ENCODE data around the gene NCKAP5L. TPM values are rescaled to one million over a fixed set of nuclear protein-coding genes. Genes with fewer than 3 reads are reported as not detected.

The NCKAP5L gene
- total and polyA plus RNA-seq, 9 of the 15 experiments (the other 6 are each of a cell fraction or from before 2014, with no cell fraction given): 0.01 to 14.4 (median 3.7) TPM

GRCh38 chr12:49870501-49871262, 42.5 kb upstream of the NCKAP5L start (continued):
- no peak for TF ChIP-seq ZNF3 (CRISPR knock-in tag; IDR thresholded peaks at IDR 0.05)
- no peak; a peak in 1 of 4 replicates for TF ChIP-seq TRIM24 (IDR thresholded peaks at IDR 0.05)
- no peak for TF ChIP-seq PHB2 (IDR thresholded peaks at IDR 0.05; ENCODE audit: low read depth)
- no peak for TF ChIP-seq RBM15 (IDR thresholded peaks at IDR 0.05; ENCODE audit: insufficient read depth, low read length)
- TF ChIP-seq, protein P1, sequence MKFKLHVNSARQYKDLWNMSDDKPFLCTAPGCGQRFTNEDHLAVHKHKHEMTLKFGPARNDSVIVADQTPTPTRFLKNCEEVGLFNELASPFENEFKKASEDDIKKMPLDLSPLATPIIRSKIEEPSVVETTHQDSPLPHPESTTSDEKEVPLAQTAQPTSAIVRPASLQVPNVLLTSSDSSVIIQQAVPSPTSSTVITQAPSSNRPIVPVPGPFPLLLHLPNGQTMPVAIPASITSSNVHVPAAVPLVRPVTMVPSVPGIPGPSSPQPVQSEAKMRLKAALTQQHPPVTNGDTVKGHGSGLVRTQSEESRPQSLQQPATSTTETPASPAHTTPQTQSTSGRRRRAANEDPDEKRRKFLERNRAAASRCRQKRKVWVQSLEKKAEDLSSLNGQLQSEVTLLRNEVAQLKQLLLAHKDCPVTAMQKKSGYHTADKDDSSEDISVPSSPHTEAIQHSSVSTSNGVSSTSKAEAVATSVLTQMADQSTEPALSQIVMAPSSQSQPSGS (CRISPR knock-in tag; IDR thresholded peaks at IDR 0.05): no peak

DNA sequence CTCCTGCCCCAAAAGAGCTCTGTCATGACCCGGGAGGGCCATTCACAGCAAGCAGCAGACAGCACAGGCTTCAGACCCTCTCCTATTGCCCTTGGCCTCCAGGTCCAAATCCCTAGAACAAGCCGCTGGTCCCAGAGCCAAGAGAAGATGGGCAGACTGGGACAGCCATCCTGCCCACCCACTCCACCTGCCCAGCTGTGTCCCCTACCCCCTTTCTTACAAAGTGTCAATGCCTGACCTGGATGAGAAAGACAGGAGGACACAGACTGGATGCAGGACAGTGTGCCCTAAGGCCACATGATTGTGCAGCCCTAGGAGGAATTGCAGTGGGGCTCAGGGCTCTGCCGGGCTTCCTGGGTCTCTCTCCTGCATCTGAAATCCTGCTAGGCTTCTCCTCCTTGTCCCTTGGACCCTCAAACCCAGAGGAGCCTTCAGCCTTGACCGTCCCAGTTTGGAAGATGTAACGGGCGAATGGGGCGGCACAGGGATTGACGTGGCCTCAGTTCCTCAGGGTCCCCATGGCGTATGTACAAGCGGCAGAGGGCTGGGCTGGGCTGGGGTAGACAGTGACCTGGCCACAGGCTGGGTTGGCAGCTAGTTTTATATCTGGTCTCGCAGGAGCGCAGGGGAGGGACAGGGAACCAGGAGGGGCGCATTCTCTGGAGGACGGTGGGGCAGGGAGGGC, 41.7 kb upstream of the NCKAP5L start:
- POLR2A ChIA-PET: interaction anchor here (0.6 to 1.2 kb wide), 4 partner anchors 12 to 191 kb away, joined by 3 to 4 read pairs (median 3); no protein-coding TSS in a partner anchor
- H3K27me3 ChIP-seq (ENCODE audit: control insufficient read depth in 2 of 2, insufficient read depth in 2 of 2, low read length in 2 of 2): peaks cover 0 to 8% of the 10 kb centered on the region in 2 experiments; a peak in 2 of 5 replicates
- peak overlapping the region; percentile 7; the same call in 1 of the 2 replicates for H2AFZ ChIP-seq (ENCODE audit: low read depth, low read length)
- in situ Hi-C loops (cut with MboI) (loop anchor here (5.0 kb wide), 2 partner anchors 92 to 197 kb away; partner anchors contain the start of gene AQP5), intact Hi-C loops (cut with micrococcal nuclease) (loop anchor here (5.0 kb wide), 3 partner anchors 42 to 182 kb away; no protein-coding TSS in a partner anchor)
- no peak overlapping the region; the same call in 1 of the 2 replicates for H3K4me2 ChIP-seq (ENCODE audit: insufficient read depth, low read length)
- no peaks in the 10 kb centered on the region for H3K9me1 ChIP-seq (ENCODE audit: control insufficient read depth, insufficient read depth, low read length)
- H3K9ac ChIP-seq (ENCODE audit: insufficient read depth in 1 of 2, low read depth in 2 of 2, low read length in 2 of 2): peak overlapping the region in 1 of 2 experiments; percentile 73; a peak in 2 of 4 replicates
- WGBS (ENCODE audit: insufficient coverage, low coverage, missing lambda C conversion rate): 84% methylated on average over 6 of the region's 14 CpGs
- no TSS peak for BruUV-seq (replicated peaks)
- H3K4me1 ChIP-seq (replicated peaks in 1 of 2; ENCODE audit: control insufficient read depth in 2 of 2, insufficient read depth in 2 of 2, low read length in 2 of 2): peaks cover 39 to 46% of the 10 kb centered on the region in 2 experiments
- H3K36me3 ChIP-seq (ENCODE audit: control insufficient read depth, insufficient read depth, low read length): no peaks in the 10 kb centered on the region
- no peak for FAIRE-seq
- H3K27ac ChIP-seq (ENCODE audit: extremely low read depth, low read depth, low read length): no peak overlapping the region; the same call in 2 of the 3 replicates
- no peak for ATAC-seq
- no peaks in the 10 kb centered on the region for H3K9me3 ChIP-seq (replicated peaks; ENCODE audit: control insufficient read depth, insufficient read depth, low read depth, low read length)
- DNase-seq (ENCODE audit: extremely low read depth in 1 of 4, low spot score in 3 of 4): no peak
- no peaks in the 10 kb centered on the region for H4K20me1 ChIP-seq (replicated peaks; ENCODE audit: control insufficient read depth, insufficient read depth, low read length)
- no peaks in the 10 kb centered on the region for H3K79me2 ChIP-seq (ENCODE audit: control insufficient read depth, insufficient read depth, low read length)
- no peak overlapping the region for H3K4me3 ChIP-seq
- CTCF ChIA-PET (ENCODE audit: low intra/inter-chr PET ratio): interaction anchor here (0.6 kb wide), 1 partner anchor 185 kb away, joined by 3 read pairs; no protein-coding TSS in a partner anchor
- TF ChIP-seq, protein P2, sequence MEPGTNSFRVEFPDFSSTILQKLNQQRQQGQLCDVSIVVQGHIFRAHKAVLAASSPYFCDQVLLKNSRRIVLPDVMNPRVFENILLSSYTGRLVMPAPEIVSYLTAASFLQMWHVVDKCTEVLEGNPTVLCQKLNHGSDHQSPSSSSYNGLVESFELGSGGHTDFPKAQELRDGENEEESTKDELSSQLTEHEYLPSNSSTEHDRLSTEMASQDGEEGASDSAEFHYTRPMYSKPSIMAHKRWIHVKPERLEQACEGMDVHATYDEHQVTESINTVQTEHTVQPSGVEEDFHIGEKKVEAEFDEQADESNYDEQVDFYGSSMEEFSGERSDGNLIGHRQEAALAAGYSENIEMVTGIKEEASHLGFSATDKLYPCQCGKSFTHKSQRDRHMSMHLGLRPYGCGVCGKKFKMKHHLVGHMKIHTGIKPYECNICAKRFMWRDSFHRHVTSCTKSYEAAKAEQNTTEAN (CRISPR knock-in tag; IDR thresholded peaks at IDR 0.05): no peak
- TF ChIP-seq ZBTB1 (CRISPR knock-in tag; IDR thresholded peaks at IDR 0.05; ENCODE audit: borderline replicate concordance, low read depth): no peak
- no peak for TF ChIP-seq PHB2 (IDR thresholded peaks at IDR 0.05; ENCODE audit: low read depth)
- no peak for TF ChIP-seq MAFK (IDR thresholded peaks at IDR 0.05; ENCODE audit: low read length)
- no peak for TF ChIP-seq XRCC4 (IDR thresholded peaks at IDR 0.05; ENCODE audit: extremely low read depth, insufficient read depth, insufficient read length)
- no peak for TF ChIP-seq PRDM10 (IDR thresholded peaks at IDR 0.05; ENCODE audit: partially characterized antibody)
- TF ChIP-seq PTRF (tag; IDR thresholded peaks at IDR 0.05): no peak
- TF ChIP-seq PTBP1 (IDR thresholded peaks at IDR 0.05; ENCODE audit: low read depth, low read length): no peak

Data from K562 (cell line).